HEK293 (cell line): ENCODE measurements around the gene PLPPR2.
A peak's percentile ranks its signal among the peaks of the same experiment; 100 is the strongest.
"Not testable (repeated sequence)": the region's sequence is repeated elsewhere in the genome, so short reads cannot be mapped to it uniquely, and the experiment has no call there.

ENCODE experiments used
- CTCF ChIA-PET: fragments of 350-600 bp; formaldehyde crosslinking; extraction: SDS; loops from one replicate; lab custom pipeline; 2021; ENCODE audit warnings: antibody characterized with exemption; lab: Yijun Ruan, JAX
- POLR2A ChIA-PET: fragments of 300-600 bp; formaldehyde crosslinking; extraction: SDS; loops from one replicate; lab custom pipeline; 2020; ENCODE audit warnings: antibody characterized with exemption, inconsistent platforms; lab: Yijun Ruan, JAX
- H3K27ac ChIP-seq: fragments of 200-500 bp; sonication (Bioruptor generic); 2 replicates; pipeline ENCODE4 v1.5.1; 2014; ENCODE audit warnings: low read depth, low read length, control low read depth, inconsistent platforms; ENCODE audit errors: extremely low read depth
- H3K36me3 ChIP-seq, 2 experiments: fragments of 200-500 bp in 1 of 2; sonication (Bioruptor generic) in 1 of 2; 1 replicate in 1 of 2; 2 replicates in 1 of 2; pipeline ENCODE4 v1.5.1; 2014 to 2017; ENCODE audit warnings: inconsistent platforms in 2 of 2, low read length in 2 of 2; ENCODE audit not compliant: control insufficient read depth in 2 of 2, insufficient read depth in 1 of 2
- H3K4me1 ChIP-seq: fragments of 200-500 bp; sonication (Bioruptor generic); 2 replicates; pipeline ENCODE4 v1.5.1; 2014; ENCODE audit warnings: mild to moderate bottlenecking, low read length, inconsistent platforms; ENCODE audit not compliant: control insufficient read depth, insufficient read depth
- H3K4me3 ChIP-seq: 2 replicates; pipeline ENCODE4 v1.5.1; 2011; ENCODE audit warnings: low read depth, mild to moderate bottlenecking, control low read depth, low read length, moderate library complexity
- H3K9me3 ChIP-seq: fragments of 200-500 bp; sonication (Bioruptor generic); 2 replicates; pipeline ENCODE4 v1.5.1; 2014; ENCODE audit warnings: low read depth, low read length, inconsistent platforms; ENCODE audit not compliant: control insufficient read depth, insufficient read depth
- HOXC10 ChIP-seq: sonication (generic); formaldehyde crosslinking; IDR thresholded peaks from 2 replicates; pipeline ENCODE4 v1.8.1; 2023; ENCODE audit warnings: mild to moderate bottlenecking, missing genetic modification reagents
- PRDM10 ChIP-seq: fragments of 450-650 bp; formaldehyde crosslinking; IDR thresholded peaks from 2 replicates; pipeline ENCODE4 v1.5.1; 2016; ENCODE audit warnings: missing biosample characterization, missing genetic modification characterization
- SP7 ChIP-seq: fragments of 450-650 bp; formaldehyde crosslinking; IDR thresholded peaks from 2 replicates; pipeline ENCODE4 v1.5.1; 2016; ENCODE audit warnings: missing biosample characterization, missing genetic modification characterization
- ZBTB20 ChIP-seq: fragments of 450-650 bp; formaldehyde crosslinking; IDR thresholded peaks from 2 replicates; pipeline ENCODE4 v1.5.1; 2016; ENCODE audit warnings: missing biosample characterization, missing genetic modification characterization
- ZBTB48 ChIP-seq: fragments of 450-650 bp; formaldehyde crosslinking; IDR thresholded peaks from 2 replicates; pipeline ENCODE4 v1.5.1; 2016; ENCODE audit warnings: missing biosample characterization, missing genetic modification characterization
- ZFHX2 ChIP-seq: fragments of 450-650 bp; formaldehyde crosslinking; conservative IDR thresholded peaks from 2 replicates; pipeline ENCODE4 v1.5.1; 2016; ENCODE audit warnings: missing biosample characterization, missing genetic modification characterization
- ZNF155 ChIP-seq: fragments of 450-650 bp; formaldehyde crosslinking; IDR thresholded peaks from 2 replicates; pipeline ENCODE4 v1.5.1; 2016; ENCODE audit warnings: missing biosample characterization, missing genetic modification characterization
- ZNF19 ChIP-seq: fragments of 450-650 bp; formaldehyde crosslinking; IDR thresholded peaks from 2 replicates; pipeline ENCODE4; 2016; ENCODE audit warnings: missing biosample characterization, missing genetic modification characterization, low read depth
- ZNF24 ChIP-seq: fragments of 450-650 bp; formaldehyde crosslinking; IDR thresholded peaks from 2 replicates; pipeline ENCODE4 v1.5.1; 2016; ENCODE audit warnings: missing biosample characterization, missing genetic modification characterization
- ZNF350 ChIP-seq: fragments of 450-650 bp; formaldehyde crosslinking; IDR thresholded peaks from 2 replicates; pipeline ENCODE4 v1.5.0; 2017; ENCODE audit warnings: missing biosample characterization, mild to moderate bottlenecking, missing genetic modification characterization
- ZNF514 ChIP-seq: fragments of 450-650 bp; formaldehyde crosslinking; IDR thresholded peaks from 2 replicates; pipeline ENCODE4 v1.5.1; 2016; ENCODE audit warnings: missing biosample characterization, missing genetic modification characterization
- ZNF530 ChIP-seq: fragments of 450-650 bp; formaldehyde crosslinking; IDR thresholded peaks from 2 replicates; pipeline ENCODE4 v1.5.1; 2016; ENCODE audit warnings: low read depth, missing biosample characterization, missing genetic modification characterization
- ZNF596 ChIP-seq: fragments of 450-650 bp; IDR thresholded peaks from 2 replicates; pipeline ENCODE4 v1.5.0; 2018; ENCODE audit warnings: missing biosample characterization, mild to moderate bottlenecking, missing genetic modification characterization, moderate library complexity
- ZNF768 ChIP-seq: fragments of 450-650 bp; formaldehyde crosslinking; IDR thresholded peaks from 2 replicates; pipeline ENCODE4 v1.5.1; 2018; ENCODE audit warnings: missing biosample characterization, mild to moderate bottlenecking, missing genetic modification characterization
- ZSCAN18 ChIP-seq: fragments of 450-650 bp; formaldehyde crosslinking; IDR thresholded peaks from 2 replicates; pipeline ENCODE4 v1.5.1; 2016; ENCODE audit warnings: missing biosample characterization, missing genetic modification characterization
- TF ChIP-seq, protein P1 (sequence below): fragments of 450-650 bp; formaldehyde crosslinking; IDR thresholded peaks from 2 replicates; pipeline ENCODE4 v1.5.1; 2016; ENCODE audit warnings: missing biosample characterization, missing genetic modification characterization
- TF ChIP-seq, protein P2 (sequence below): fragments of 450-650 bp; formaldehyde crosslinking; IDR thresholded peaks from 2 replicates; pipeline ENCODE4 v1.5.1; 2016; ENCODE audit warnings: missing biosample characterization, missing genetic modification characterization

Gene PLPPR2

DNA sequence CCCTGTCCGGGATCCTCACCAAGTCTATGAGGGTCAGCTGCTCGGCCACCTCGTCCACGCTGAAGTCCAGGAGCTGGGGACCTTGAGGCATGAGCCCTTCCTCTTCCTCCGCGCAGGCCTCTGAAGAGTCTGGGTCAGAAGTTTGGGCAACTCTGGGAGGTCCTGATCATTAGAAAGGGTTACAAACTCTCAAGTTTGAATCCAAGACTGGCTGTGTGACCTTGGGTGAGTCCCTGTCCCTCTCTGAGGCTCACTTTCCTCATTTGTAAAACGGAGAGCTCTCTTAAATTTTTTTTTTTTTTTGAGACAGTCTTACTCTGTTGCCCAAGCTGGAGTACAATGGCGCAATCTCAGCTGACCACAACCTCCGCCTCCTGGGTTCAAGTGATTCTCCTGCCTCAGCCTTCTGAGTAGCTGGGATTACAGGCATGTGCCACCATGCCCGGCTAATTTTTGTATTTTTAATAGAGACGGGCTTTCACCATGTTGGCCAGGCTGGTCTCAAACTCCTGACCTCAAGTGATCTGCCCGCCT, 51.5 kb downstream of the PLPPR2 start:
- H3K4me3 ChIP-seq, H3K27ac ChIP-seq, H3K9me3 ChIP-seq, H3K4me1 ChIP-seq: not testable (repeated sequence)
- POLR2A ChIA-PET = interaction anchor here (0.7 kb wide), 1 partner anchor 24 kb away, joined by 3 read pairs; no protein-coding TSS in a partner anchor
- CTCF ChIA-PET = interaction anchor here (0.8 to 1.7 kb wide), 6 partner anchors 11 to 46 kb away, joined by 3 to 13 read pairs (median 3); partner anchors contain the start of gene EPOR
- TF ChIP-seq ZNF768 (tag by site-specific recombination) = peak; percentile 49; the same call in 1 of the 2 replicates
- TF ChIP-seq, all 188 proteins: peak for 1; not testable (repeated sequence) for 187
- H3K36me3 ChIP-seq = not testable (repeated sequence)

DNA sequence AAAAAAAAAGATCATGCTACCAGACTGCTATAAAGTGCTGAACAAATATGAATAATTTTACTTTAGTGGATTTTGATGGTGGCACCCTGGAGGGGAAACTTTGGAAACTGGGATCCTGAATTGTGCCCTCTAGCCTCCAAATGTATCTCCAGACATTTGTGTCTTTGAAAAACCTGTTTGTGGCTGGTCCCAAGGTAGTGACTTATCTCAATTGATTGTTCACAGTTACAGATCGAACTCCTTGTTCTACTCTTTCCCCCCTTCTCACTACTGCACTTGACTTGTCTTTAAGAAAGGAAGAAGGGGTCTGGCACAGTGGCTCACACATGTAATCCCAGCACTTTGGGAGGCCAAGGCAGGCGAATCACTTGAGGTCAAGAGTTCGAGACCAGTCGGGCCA, 53.4 kb downstream of the PLPPR2 start:
- no peak overlapping the region for H3K27ac ChIP-seq
- no peaks in the 10 kb centered on the region for H3K9me3 ChIP-seq
- H3K4me3 ChIP-seq = no peak overlapping the region
- TF ChIP-seq ZNF596 (tag by site-specific recombination) (no peak), PRDM10 (tag by site-specific recombination) (peak; percentile 87)
- ChIA-PET POLR2A (interaction anchor here (0.7 kb wide), 1 partner anchor 1120 kb away, joined by 7 read pairs; no protein-coding TSS in a partner anchor), CTCF (interaction anchor here (1.0 kb wide), 1 partner anchor 26 kb away, joined by 4 read pairs; the partner anchor contains the start of gene ODAD3)
- no peaks in the 10 kb centered on the region for H3K4me1 ChIP-seq
- H3K36me3 ChIP-seq = no peaks in the 10 kb centered on the region

GRCh38 chr19:11410682-11411081, 55.5 kb downstream of the PLPPR2 start:
- no peaks in the 10 kb centered on the region for H3K4me1 ChIP-seq
- no peak overlapping the region for H3K4me3 ChIP-seq
- H3K36me3 ChIP-seq = no peaks in the 10 kb centered on the region
- CTCF ChIA-PET = interaction anchor here (1.6 kb wide), 1 partner anchor 9 kb away, joined by 3 read pairs; no protein-coding TSS in a partner anchor
- no peak overlapping the region for H3K27ac ChIP-seq
- no peaks in the 10 kb centered on the region for H3K9me3 ChIP-seq
- POLR2A ChIA-PET = no interaction called here
- no peak for TF ChIP-seq HOXC10 (CRISPR knock-in tag)
- peak; percentile 48 for TF ChIP-seq ZFHX2
- no peak for TF ChIP-seq ZNF350 (tag by site-specific recombination)
- TF ChIP-seq ZNF514 (tag by site-specific recombination) = no peak
- TF ChIP-seq ZNF530 = no peak
- TF ChIP-seq, protein P1, sequence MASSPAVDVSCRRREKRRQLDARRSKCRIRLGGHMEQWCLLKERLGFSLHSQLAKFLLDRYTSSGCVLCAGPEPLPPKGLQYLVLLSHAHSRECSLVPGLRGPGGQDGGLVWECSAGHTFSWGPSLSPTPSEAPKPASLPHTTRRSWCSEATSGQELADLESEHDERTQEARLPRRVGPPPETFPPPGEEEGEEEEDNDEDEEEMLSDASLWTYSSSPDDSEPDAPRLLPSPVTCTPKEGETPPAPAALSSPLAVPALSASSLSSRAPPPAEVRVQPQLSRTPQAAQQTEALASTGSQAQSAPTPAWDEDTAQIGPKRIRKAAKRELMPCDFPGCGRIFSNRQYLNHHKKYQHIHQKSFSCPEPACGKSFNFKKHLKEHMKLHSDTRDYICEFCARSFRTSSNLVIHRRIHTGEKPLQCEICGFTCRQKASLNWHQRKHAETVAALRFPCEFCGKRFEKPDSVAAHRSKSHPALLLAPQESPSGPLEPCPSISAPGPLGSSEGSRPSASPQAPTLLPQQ (tag by site-specific recombination) = peak; percentile 49
- no peak for TF ChIP-seq ZNF155 (tag by site-specific recombination)
- no peak for TF ChIP-seq ZBTB48
- peak; percentile 64 for TF ChIP-seq SP7 (tag by site-specific recombination)
- TF ChIP-seq ZSCAN18 = no peak
- TF ChIP-seq, protein P2, sequence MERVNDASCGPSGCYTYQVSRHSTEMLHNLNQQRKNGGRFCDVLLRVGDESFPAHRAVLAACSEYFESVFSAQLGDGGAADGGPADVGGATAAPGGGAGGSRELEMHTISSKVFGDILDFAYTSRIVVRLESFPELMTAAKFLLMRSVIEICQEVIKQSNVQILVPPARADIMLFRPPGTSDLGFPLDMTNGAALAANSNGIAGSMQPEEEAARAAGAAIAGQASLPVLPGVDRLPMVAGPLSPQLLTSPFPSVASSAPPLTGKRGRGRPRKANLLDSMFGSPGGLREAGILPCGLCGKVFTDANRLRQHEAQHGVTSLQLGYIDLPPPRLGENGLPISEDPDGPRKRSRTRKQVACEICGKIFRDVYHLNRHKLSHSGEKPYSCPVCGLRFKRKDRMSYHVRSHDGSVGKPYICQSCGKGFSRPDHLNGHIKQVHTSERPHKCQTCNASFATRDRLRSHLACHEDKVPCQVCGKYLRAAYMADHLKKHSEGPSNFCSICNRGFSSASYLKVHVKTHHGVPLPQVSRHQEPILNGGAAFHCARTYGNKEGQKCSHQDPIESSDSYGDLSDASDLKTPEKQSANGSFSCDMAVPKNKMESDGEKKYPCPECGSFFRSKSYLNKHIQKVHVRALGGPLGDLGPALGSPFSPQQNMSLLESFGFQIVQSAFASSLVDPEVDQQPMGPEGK = peak; percentile 44; the same call in 1 of the 2 replicates
- 0 out of 2 replicates have a peak, but pooled peaks have one; percentile 32 for TF ChIP-seq ZNF24 (tag by site-specific recombination)
- no peak for TF ChIP-seq ZNF19 (tag by site-specific recombination)
- no peak for TF ChIP-seq ZBTB20
- TF ChIP-seq PRDM10 (tag by site-specific recombination) = peak; percentile 53
